Islet of Langerhans (tissue), 1 donor: ENCODE measurements around the gene ZNF688.
"Not testable (repeated sequence)": the region's sequence is repeated elsewhere in the genome, so short reads cannot be mapped to it uniquely, and the experiment has no call there.

Source experiments
- FAIRE-seq: peaks from one replicate; lab custom pipeline; 2011; peaks lifted over from hg19 to GRCh38; lab: Jason Lieb, UNC

Gene ZNF688

GRCh38 chr16:30556125-30556473 is 15.4 kb downstream of the ZNF688 start:
- no peak for FAIRE-seq

- FAIRE-seq = no peak
Measured at GRCh38 chr16:30555315-30556124, 16.0 kb downstream of the ZNF688 start.

GRCh38 chr16:30554557-30555314 is 16.8 kb downstream of the ZNF688 start:
- FAIRE-seq = no peak

GRCh38 chr16:30553393-30553899 is 18.1 kb downstream of the ZNF688 start:
- no peak for FAIRE-seq

- no peak for FAIRE-seq
Measured at GRCh38 chr16:30552956-30553355, 18.6 kb downstream of the ZNF688 start.

GRCh38 chr16:30551781-30552180 is 19.7 kb downstream of the ZNF688 start:
- FAIRE-seq = no peak

- FAIRE-seq = no peak
Measured at GRCh38 chr16:30548416-30549253, 22.9 kb downstream of the ZNF688 start.

GRCh38 chr16:30546115-30546514 is 25.4 kb downstream of the ZNF688 start:
- no peak for FAIRE-seq

- FAIRE-seq = no peak
Measured at GRCh38 chr16:30543067-30543466, 28.4 kb downstream of the ZNF688 start.

- no peak for FAIRE-seq
Measured at GRCh38 chr16:30541502-30542329, 29.8 kb downstream of the ZNF688 start.

- not testable (repeated sequence) for FAIRE-seq
Measured at GRCh38 chr16:30540916-30541464, 30.5 kb downstream of the ZNF688 start.

GRCh38 chr16:30539986-30540526 is 31.5 kb downstream of the ZNF688 start:
- not testable (repeated sequence) for FAIRE-seq

- FAIRE-seq = no peak
Measured at GRCh38 chr16:30539000-30539964, 32.2 kb downstream of the ZNF688 start.

GRCh38 chr16:30536391-30537024 is 35.0 kb downstream of the ZNF688 start:
- FAIRE-seq = not testable (repeated sequence)

GRCh38 chr16:30535777-30536190 is 35.7 kb downstream of the ZNF688 start:
- FAIRE-seq = no peak

- no peak for FAIRE-seq
Measured at GRCh38 chr16:30535106-30535776, 36.3 kb downstream of the ZNF688 start.

GRCh38 chr16:30534368-30535105 is 37.0 kb downstream of the ZNF688 start, which contains the start of gene ZNF747:
TSS of gene ZNF747 (minus strand) at chr16:30534858. CDS start at chr16:30534679, 179 bp downstream.
- no peak for FAIRE-seq
